GOT3 (cell line): ENCODE measurements around the gene LY6G5C.

Experiments used
- DNase-seq: peaks from one replicate; lab custom pipeline; 2025; ENCODE audit warnings: mixed read lengths; lab: John Stamatoyannopoulos, UW

LY6G5C gene

DNA sequence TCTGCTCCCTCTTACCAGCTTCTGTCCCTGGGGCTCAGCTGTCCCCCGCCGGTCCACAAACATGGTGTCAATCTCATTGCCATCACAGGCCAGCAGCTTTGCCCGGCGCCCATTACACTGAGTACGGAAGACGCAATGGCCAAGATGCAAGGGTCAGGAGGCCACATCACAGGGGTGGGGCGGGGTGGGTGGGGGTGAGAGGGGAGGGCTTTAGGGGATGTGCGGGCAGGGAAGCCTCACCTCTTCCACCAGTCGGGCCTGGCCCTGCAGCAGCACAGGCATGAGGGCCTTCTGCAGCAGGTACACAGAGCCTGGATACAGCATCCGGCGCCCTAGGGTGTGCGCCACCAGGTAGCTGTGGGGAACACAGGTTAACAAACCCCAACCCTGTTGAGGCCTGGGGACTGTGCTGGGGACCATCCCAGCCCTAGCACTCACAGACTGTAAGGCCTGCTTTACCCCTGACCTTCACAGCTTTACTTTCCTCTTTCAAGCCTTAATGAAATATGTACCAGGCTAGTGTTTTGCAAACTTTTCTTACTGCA lies 10.8 kb upstream of the LY6G5C start:
- no peak for DNase-seq

DNA sequence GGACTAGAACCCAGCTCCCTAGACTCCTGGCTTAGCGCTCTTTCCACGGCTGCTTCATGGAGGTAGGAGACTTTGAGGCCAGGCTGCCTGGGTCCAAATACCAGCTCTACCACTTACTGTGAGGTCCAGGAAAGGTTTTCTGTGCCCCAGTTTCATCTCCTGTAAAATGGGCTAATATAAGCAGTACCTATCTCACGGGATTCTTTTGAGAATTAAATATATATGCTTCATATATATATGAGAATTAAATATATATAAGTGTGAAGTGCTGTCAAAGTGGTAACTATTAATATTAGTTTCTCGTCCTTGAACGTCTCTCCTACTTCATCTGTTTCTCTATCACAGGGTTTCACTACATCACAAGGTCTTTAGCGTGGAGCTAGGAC lies 10.2 kb upstream of the LY6G5C start:
- DNase-seq = no peak

DNA sequence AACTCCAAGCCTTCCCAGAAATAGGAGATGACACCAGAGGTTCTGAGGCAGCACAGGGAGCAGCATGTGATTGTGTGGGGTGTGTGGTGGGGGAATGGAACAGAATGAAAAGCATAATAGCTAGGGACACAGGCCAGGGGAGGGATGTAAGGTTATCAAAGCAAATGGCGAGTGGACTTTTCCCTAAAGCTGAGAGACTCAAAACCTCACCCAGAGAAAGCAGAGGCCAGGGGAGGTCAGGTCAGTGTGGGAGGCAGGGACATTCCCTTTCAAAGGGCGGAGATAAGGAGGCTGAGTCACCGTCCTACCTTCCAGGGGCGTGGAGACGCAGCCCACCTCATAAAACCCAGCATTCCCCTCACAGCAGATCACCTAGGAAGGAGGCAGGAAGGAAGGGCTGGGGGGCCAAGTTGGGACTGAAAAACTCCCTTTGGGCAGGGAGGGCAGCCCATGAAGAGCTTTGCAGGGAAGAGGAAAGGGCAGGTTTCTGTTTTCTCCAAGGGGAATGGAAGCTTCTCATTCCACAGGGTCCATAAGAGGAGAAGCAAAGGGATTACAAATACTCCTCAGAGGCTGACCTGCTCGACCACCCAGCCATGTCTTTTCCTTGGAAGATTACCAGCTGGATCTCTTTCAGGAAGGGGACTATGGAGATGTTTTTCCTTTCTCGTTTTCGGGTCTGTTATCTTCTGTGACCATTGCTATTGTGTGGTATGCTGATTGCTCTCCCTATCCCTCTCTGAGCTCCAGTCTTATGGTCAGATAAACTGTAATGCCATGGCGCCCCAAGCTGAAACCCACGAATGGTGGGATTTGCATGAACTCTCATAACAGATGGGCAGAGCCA lies 9.6 kb upstream of the LY6G5C start:
- DNase-seq = no peak

DNA sequence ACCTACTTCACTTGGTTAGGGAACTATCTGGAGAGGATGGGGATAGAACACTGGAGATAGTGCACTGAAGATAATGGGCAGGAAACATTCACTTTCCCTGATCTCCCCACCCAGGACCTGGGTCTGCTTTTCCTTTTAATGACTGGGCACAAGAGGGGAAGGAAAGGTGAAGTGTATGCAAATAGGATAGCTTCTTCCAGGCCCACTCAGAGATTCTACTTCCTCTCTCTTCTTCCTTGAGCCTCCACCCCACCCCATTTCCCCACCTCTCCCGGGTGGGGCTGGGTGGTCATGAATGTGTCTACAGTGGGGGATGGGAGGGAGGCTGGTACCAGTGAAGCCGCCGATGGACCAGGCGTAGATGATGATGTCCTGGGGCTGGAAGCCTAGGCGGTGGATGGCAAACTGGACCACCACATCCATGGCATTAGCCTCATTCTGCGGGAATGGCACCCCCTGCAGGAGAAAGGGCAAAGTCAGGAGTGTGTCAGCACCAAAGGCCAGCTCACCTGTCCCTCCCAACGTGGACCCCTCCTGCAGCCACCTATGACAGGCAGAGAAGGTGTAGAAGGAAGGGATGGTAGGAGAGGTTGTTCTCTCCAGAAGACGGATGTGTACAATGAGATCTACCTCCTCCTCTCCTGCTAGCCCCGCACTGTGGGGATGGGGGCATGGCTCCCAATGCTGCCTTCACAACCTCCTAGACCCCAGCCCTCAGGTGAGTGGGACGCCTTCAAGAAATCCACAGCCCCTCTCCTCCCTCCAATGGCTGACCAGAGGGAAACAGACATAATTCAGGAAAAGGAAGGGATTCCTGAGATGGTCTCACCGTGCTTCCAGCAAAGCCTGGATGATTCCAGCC lies 8.6 kb upstream of the LY6G5C start:
- no peak for DNase-seq

DNA sequence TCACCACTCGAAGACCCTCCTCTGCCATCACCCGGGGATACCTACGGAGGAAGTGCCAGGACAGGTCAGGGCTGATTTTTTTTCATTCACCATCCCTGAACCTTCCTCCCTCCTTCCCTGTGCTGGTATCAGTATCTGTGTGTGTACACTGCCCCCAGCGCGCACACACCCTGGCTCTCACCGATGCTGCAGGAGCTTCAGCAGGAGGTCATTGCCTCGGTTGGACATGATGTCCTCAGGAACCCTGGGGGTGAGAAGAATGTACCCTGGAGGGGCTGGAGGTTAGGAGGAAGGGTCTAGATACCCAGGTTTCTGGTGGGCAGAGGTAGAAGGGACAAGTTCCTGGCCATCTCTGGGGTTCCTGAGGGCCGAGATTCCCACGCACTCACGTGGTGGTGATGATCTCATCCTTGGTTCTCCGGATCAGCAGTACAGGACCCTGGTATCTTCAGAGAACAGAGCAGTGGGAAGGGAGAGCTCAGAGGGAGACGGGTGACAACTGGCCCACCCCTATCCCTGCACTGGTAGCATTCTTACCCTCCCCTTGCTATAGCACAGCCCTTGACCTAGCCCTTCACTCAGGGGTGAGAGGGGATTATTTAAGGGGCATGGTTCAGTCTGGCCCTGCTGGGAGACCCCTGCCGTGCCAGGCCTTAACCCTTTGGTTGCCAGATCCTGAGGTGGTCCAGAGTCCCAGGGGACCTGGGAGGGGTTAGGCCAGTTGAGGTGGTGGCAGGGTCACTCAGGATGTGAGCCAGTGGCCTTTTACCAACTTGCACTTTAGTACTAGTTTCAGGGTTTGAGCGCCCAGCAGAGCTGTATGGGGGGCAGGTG lies 7.2 kb upstream of the LY6G5C start:
- DNase-seq = no peak

DNA sequence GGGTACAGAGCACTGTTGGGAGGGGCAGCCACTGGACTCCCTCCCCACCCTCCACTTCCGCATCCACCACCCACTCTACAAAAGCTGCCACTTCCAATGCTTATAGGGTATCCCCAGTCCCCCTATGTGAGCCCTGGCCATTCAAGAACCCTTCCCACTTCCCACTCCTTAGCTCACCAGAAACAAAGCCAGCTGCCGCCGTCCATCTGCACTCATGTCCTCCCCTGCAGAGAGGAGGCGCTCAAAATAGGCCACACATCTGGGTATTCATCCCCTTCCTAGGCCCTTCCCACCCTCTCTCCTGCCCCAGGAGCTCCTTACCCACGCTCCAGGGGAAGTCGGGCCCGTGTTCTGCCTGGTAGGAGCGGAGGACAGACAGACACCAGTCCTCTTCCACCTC lies 6.5 kb upstream of the LY6G5C start:
- DNase-seq = no peak

DNA sequence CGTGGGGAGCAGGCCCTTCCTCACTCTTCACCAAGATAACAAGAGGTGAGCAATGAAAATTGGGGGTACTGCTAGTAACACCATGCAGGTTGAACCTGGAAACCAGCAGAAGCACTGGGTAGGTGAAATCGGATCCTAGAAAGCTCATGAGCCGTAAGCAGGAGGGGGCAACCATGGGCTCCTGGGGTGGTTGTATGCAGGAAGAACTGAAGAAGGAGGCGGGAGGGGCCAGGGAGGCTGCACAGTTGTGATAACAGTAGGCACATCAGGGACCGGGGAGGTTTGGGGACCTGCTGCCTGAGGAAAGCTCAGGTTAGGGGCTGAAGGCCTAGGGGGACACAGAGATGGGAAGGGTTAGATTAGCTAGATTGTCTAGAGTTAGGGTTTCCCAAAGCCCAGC lies 5.6 kb upstream of the LY6G5C start:
- no peak for DNase-seq

DNA sequence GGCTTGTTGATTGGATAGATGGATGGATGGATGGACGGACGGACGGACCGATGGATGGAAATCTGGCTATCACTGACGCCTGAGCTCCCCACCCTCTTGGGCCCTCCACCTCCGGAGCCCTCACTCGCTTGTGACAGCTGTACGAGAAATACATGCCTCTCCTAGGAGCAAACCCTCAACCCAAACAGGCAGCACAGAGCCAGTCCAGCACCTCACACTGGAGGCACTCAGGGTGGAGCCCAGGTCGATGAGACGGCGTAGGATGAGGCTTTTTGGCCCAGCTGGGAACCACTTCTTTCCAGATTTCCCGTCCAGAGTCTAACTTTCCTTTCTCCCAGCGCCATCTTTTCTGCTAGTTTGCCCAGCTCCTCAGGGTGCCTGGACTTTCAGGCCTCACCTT lies 2.7 kb upstream of the LY6G5C start:
- no peak for DNase-seq

DNA sequence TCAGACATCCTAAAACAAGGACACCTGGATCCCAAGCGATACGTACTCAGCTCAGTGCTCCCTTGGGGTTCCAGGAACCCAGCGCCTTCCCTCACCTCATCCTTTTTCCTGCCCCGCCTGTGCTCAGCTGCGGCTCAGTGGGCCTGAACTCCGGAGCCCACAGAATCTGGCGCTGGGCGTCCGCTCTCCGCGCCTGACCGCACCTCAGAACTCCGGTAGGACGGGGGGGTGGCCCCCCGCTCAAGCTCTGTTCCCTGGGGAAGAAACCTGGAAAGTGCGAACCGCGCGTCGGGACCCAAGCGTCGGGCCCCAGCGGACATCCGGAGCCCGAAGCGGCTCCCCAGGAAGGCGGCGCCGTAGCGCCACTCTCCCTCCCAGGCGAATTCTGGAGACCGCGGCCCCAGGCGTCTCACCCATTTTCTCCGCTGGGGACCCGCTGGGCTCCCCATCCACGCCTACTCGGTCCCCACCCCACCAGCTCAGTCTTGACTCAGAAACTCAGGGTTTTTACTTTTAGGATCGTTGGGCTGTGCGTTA lies 336 bp upstream of the LY6G5C start:
- DNase-seq = no peak

DNA sequence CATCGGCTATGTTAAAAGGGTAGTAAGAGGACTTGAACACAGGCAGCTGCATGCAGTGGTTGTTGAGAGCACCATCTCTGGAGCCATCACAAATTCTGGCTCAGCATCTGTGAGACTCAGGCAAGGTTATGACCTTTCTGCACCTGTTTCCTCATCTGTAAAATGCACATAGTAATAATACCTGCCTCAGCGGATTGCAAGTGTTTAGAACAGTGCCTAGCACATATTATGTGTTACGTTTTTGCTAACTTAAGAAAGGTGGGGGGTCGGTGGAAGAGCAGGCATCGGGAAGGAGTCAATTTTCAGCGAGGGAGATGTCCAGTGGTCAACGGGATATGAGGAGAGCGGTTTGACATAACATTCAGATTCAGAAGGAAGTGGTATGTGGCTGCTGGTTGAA lies 2.9 kb downstream of the LY6G5C start:
- no peak for DNase-seq

DNA sequence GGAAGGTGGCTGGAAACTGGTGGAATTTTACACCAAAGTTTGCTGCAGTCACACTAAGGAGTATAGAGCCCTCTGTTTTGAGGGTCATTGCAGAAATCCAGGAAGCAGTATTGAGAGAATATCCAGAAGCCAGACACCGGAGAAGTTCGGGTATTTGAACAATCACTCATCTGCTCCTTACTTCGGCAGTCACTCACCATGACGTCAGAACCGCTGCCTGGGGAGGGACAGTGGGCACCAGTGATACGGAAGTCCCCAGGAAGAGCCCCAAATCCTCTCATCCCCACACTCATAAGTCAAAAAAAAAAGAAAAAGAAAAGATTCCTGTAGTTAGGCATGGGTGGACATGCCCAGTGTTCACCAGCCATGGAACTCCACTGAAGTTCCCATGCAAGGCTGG lies 4.0 kb downstream of the LY6G5C start:
- DNase-seq = no peak

DNA sequence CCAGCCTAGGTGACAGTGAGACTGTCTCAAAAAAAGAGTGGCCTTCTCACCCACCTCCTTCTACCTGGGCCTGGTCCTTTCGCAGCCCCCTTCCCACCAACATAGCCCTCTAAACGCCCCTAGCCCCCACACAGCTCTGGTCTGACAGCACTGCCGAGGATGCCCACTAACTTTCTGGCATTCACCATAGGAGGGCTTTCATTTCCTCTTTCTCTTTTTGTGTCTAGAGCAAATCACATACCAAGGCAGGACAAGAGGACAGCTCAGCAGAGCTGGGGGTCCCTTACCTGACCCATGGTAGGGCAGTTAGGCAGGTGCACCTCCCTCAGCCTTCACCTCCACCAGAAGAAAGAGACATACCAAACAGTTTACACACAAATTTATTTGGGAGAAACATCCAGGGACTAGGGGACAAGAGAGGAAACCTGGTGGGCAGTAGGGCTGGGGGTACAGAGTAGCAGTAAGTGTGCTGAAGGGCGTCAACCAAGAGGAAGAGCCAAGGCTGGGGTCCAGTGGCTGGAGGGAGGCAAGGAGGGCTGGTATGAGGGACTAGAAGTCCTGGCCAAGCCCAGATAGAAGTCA lies 4.5 kb downstream of the LY6G5C start:
- no peak for DNase-seq

DNA sequence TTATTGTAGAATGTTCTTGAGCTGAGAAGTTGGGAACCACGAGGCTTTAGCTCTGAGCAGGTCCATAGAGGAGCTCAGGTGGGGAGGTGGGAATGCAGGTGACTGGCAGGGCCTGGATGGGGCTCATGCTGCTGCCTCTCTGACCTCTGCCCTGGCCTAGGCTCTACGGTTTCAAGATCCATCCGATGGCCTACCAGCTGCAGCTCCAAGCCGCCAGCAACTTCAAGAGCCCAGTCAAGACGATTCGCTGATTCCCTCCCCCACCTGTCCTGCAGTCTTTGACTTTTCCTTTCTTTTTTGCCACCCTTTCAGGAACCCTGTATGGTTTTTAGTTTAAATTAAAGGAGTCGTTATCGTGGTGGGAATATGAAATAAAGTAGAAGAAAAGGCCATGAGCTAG lies 11.2 kb downstream of the LY6G5C start, which contains the start of gene LY6G5B:
Gene LY6G5B (plus strand): TSS at position 301 of the 400 bp plus-strand sequence. CDS start 975 bp downstream, outside the sequence.
- DNase-seq = no peak

DNA sequence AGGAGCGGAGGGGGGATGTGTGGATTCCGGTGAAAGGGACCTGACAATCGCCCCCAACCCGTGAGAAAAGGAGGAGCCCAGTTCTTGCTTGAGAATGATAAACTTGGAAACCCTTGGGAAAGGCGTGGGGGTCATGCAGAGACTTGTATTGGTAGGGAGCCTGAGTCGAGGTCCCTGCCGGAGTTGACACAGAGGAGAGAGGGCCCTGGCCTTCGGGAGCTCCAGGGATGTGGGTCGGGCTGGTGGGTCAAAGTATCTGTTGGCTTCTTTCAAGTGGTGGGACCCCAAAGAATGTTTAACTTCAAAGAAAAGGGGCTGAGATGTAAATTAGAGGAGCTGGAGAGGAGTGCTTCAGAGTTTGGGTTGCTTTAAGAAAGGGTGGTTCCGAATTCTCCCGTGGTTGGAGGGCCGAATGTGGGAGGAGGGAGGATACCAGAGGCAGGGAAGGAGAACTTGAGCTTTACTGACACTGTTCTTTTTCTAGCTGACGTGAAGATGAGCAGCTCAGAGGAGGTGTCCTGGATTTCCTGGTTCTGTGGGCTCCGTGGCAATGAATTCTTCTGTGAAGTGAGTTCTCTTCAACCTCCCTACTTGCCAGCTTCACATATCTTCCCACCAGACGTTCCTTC lies 14.4 kb downstream of the LY6G5C start:
- DNase-seq = no peak

DNA sequence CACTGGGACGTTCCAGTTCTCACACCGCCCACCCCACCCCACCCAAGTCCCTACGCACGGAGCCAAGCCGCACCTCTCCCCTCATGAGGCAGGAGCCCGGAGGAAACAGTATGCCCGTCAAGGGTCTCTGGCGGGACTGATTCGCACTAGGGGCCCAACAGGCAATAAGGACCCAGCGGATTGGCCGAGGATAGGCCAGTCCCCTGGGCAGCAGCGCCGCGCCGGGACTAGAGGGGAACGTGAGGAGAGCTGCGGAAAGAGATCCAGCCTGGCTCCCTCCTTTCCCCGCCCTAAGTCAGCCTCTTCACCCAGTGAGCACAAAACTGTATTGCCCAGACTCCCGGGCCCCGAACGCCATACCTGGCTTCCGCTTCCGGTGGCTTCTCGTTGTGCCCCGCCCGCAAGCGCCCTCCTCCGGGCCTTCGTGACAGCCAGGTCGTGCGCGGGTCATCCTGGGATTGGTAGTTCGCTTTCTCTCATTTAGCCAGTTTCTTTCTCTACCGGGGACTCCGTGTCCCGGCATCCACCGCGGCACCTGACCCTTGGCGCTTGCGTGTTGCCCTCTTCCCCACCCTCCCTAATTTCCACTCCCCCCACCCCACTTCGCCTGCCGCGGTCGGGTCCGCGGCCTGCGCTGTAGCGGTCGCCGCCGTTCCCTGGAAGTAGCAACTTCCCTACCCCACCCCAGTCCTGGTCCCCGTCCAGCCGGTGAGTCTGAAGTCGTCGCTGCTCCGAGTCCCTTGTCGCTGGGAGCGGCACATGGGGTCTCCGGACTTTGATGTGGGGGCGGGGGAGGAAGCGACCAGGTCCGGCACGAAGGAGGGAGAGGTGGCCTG lies 15.1 kb downstream of the LY6G5C start, which contains the start of gene CSNK2B:
Gene CSNK2B (plus strand): TSS at position 580 of the 836 bp plus-strand sequence. CDS start 752 bp downstream, outside the sequence.
- DNase-seq = peak; percentile 88

DNA sequence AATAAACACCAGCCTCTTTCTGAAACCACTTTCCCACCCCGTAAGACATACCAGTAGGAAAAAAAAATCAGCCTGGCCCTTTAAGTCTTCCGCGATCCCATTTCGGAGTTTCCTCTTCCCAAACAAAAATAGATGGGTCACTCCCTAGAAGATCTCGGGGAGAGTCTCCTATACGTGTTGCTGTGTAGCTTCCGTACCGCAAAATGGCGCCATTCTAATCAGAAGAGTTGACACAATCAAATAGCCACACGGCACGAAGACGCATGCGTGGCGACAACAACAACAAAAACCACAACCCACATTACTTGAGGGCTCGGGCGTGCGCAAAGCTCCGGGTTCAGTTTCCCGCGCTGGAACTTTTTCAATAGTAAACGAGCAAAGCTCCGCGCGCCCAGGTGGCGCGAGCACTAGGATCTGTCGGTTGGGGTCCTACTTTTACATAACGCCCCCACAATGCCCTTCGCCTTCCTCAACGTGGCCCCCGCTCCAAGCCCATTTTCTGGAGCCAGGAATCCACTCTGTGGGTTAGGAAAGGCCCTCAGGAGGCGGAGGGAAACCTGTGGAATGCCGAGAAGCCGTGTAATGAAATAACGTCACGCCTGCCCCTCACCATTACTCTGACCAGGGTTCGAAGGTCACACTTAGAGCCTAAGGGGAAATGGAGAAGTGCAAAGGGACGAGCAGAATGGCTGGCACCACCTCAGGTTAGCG lies 15.9 kb downstream of the LY6G5C start, which contains the start of gene GPANK1:
Gene GPANK1 (minus strand): TSS at position 208 of the 711 bp plus-strand sequence. CDS start 519 bp downstream, outside the sequence.
- peak; percentile 44 for DNase-seq

DNA sequence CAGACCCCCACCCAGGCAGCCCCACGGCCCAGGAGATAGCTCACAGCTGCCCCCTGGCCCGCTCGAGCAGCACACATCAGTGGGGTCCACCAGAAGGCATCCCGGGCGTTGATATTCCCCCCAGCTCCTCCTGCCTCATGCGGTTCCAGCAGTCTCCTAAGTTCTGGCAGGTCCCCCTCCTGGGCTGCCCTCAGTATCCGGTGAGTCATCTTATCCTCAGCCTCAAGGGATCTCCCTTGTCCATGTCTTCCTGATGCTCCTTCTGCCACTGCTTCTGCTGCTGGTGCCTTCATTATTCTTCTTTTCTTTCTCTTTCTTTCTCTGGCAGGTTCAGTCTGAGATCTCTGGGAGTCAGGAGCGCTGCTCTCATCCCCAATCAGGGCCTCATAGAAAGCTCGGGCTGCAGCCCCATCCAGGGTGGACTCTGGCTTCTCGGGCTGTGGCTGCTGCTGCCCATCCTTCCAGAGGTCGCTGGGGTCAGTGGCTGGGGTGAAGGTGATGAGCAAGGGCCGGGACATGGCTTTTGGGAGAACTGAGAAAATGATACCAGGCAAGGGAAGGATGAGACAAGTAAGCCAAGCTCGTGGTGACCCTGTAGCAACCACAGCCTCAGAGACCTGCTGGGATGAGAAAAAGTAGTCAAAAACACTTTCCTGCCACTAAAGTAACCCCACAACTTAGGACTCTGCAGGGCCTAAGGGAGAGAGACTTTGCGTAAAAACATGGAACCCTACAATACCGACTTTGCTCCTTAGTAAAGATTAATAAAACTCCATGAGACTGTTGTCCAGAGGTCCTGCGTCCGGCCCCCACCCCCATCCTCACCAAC lies 16.7 kb downstream of the LY6G5C start:
- DNase-seq = peak; percentile 19
